22Rv1 (cell line): ENCODE measurements around the gene MYLIP.

Experiments used
- CTCF ChIP-seq: fragments of 450-650 bp; IDR thresholded peaks from 2 replicates; pipeline ENCODE4 v1.5.1; 2017; ENCODE audit warnings: mild to moderate bottlenecking
- ZFX ChIP-seq: fragments of 450-650 bp; IDR thresholded peaks from 2 replicates; pipeline ENCODE4 v1.6.1; 2017; ENCODE audit warnings: antibody characterized with exemption, borderline replicate concordance

GRCh38 chr6:16088409-16088808 is 40.5 kb upstream of the MYLIP start:
- TF ChIP-seq CTCF (no peak), ZFX (no peak)
